ENCODE results near the gene REV3L. TPM values are rescaled to one million over a fixed set of nuclear protein-coding genes. Genes with fewer than 3 reads are reported as not detected.

Gene REV3L
- total RNA-seq, 1 donor from 2014 or later: 23.0 TPM

DNA sequence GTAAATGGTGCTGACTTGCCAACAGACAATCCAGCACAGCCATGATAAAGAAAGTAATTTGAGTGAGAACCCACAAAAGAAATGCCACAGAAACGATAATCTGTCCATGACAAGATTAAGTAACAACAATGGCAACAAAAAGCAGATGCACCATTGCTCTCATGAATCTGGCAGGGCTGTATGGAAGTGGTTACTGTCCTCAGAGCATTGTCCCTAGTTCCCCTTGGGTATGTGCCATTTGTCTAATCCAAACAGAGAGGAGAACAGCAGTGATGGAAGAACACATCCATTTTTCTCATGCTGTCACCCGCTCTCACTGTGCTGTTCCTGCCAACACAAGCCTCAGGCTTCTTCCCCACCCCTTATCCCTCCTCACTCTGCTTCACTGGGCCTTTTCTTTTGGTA, 65.8 kb downstream of the REV3L start:
- DNase-seq (ENCODE audit: low read depth): peak; percentile 41
- Histone ChIP-seq H3K4me2 (ENCODE audit: low read length) (peak overlapping the region; percentile 30), H3K79me2 (ENCODE audit: insufficient read depth, low read length) (peaks cover 55% of the 10 kb centered on the region), H3K9ac (ENCODE audit: low read length) (no peak overlapping the region), H2AFZ (ENCODE audit: low read depth, low read length) (no peak overlapping the region), H3K27me3 (ENCODE audit: insufficient read depth, low read length) (no peaks in the 10 kb centered on the region), H3K4me1 (ENCODE audit: insufficient read depth, low read length) (peaks cover 22% of the 10 kb centered on the region), H3K36me3 (ENCODE audit: insufficient read depth, low read length) (peaks cover 7% of the 10 kb centered on the region), H3K27ac (ENCODE audit: low read depth, low read length) (no peak overlapping the region), H4K20me1 (ENCODE audit: insufficient read depth, low read length) (peaks cover 36% of the 10 kb centered on the region), H3K4me3 (ENCODE audit: insufficient read depth, low read depth, low read length) (no peak overlapping the region), H3K9me3 (ENCODE audit: insufficient read depth, low read depth, low read length) (no peaks in the 10 kb centered on the region)
- Mint-ChIP-seq H3K4me1 (ENCODE audit: low read depth, unreplicated experiment) (peaks cover 26% of the 10 kb centered on the region), H3K27me3 (ENCODE audit: low read depth, unreplicated experiment) (no peaks in the 10 kb centered on the region), H3K27ac (ENCODE audit: unreplicated experiment) (no peak overlapping the region), H3K36me3 (ENCODE audit: low read depth, unreplicated experiment) (no peaks in the 10 kb centered on the region), H3K4me3 (ENCODE audit: unreplicated experiment) (no peak overlapping the region), H3K9me3 (ENCODE audit: unreplicated experiment) (no peaks in the 10 kb centered on the region)
- TF ChIP-seq, protein P1, sequence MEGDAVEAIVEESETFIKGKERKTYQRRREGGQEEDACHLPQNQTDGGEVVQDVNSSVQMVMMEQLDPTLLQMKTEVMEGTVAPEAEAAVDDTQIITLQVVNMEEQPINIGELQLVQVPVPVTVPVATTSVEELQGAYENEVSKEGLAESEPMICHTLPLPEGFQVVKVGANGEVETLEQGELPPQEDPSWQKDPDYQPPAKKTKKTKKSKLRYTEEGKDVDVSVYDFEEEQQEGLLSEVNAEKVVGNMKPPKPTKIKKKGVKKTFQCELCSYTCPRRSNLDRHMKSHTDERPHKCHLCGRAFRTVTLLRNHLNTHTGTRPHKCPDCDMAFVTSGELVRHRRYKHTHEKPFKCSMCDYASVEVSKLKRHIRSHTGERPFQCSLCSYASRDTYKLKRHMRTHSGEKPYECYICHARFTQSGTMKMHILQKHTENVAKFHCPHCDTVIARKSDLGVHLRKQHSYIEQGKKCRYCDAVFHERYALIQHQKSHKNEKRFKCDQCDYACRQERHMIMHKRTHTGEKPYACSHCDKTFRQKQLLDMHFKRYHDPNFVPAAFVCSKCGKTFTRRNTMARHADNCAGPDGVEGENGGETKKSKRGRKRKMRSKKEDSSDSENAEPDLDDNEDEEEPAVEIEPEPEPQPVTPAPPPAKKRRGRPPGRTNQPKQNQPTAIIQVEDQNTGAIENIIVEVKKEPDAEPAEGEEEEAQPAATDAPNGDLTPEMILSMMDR (IDR thresholded peaks at IDR 0.05; ENCODE audit: insufficient read depth, low read depth, low read length): no peak
- no peak for TF ChIP-seq EZH2 (IDR thresholded peaks at IDR 0.05; ENCODE audit: insufficient read depth, low read length)
- no peak for FAIRE-seq

DNA sequence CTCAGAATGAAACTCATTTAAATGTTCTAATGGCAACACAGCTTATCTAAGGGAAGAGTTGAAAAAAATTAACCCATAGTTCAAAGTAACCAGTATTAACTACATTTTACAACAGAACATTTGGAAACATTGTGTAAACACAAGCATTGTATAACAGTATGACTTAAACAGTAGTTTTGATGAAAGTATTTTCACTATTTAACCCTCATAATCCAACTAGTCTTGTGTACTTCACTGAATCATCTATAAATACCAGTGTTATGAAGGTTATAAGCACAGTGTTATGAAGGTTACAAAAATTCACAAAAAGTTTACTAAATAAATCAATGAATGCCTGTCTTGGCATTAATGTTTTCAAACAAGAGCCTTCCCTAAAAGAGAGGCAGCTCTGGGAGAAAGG, 66.5 kb downstream of the REV3L start:
- Mint-ChIP-seq H3K27me3 (ENCODE audit: low read depth, unreplicated experiment) (no peaks in the 10 kb centered on the region), H3K9me3 (ENCODE audit: unreplicated experiment) (no peaks in the 10 kb centered on the region), H3K27ac (ENCODE audit: unreplicated experiment) (no peak overlapping the region), H3K4me3 (ENCODE audit: unreplicated experiment) (no peak overlapping the region), H3K4me1 (ENCODE audit: low read depth, unreplicated experiment) (peaks cover 22% of the 10 kb centered on the region), H3K36me3 (ENCODE audit: low read depth, unreplicated experiment) (no peaks in the 10 kb centered on the region)
- Histone ChIP-seq H3K9ac (ENCODE audit: low read length) (no peak overlapping the region), H3K4me3 (ENCODE audit: insufficient read depth, low read depth, low read length) (no peak overlapping the region), H3K4me1 (ENCODE audit: insufficient read depth, low read length) (peaks cover 22% of the 10 kb centered on the region), H2AFZ (ENCODE audit: low read depth, low read length) (no peak overlapping the region), H3K4me2 (ENCODE audit: low read length) (no peak overlapping the region), H3K27ac (ENCODE audit: low read depth, low read length) (no peak overlapping the region), H3K36me3 (ENCODE audit: insufficient read depth, low read length) (peaks cover 7% of the 10 kb centered on the region), H3K9me3 (ENCODE audit: insufficient read depth, low read depth, low read length) (no peaks in the 10 kb centered on the region), H3K79me2 (ENCODE audit: insufficient read depth, low read length) (peaks cover 48% of the 10 kb centered on the region), H3K27me3 (ENCODE audit: insufficient read depth, low read length) (no peaks in the 10 kb centered on the region), H4K20me1 (ENCODE audit: insufficient read depth, low read length) (peaks cover 34% of the 10 kb centered on the region)
- no peak for TF ChIP-seq EZH2 (IDR thresholded peaks at IDR 0.05; ENCODE audit: insufficient read depth, low read length)
- TF ChIP-seq, protein P1 (IDR thresholded peaks at IDR 0.05; ENCODE audit: insufficient read depth, low read depth, low read length): no peak
- DNase-seq (ENCODE audit: low read depth) (no peak), FAIRE-seq (no peak)

DNA sequence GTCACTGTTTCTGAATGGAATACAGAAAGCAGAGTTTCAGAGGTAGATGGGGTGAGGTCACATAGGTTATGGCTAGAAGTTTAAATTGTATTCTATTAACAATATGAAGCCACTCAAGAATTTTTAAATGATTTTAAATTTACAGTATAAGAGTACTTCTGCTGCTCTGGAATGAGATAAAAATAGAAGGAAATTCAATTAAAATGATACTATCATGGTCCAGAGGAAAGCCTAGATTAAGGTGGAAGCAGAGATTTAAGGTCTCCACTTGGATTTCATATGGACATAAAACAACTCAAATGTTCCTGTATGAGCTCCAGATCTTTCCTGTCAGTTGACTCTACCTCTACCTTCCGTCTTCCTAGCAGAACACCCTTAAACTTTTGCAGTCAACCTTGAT, 68.6 kb downstream of the REV3L start:
- H3K36me3 Mint-ChIP-seq (ENCODE audit: low read depth, unreplicated experiment): no peaks in the 10 kb centered on the region
- H3K27me3 Mint-ChIP-seq (ENCODE audit: low read depth, unreplicated experiment): no peaks in the 10 kb centered on the region
- peaks cover 27% of the 10 kb centered on the region for H4K20me1 ChIP-seq (ENCODE audit: insufficient read depth, low read length)
- DNase-seq (ENCODE audit: low read depth) (no peak), FAIRE-seq (no peak)
- H2AFZ ChIP-seq (ENCODE audit: low read depth, low read length): no peak overlapping the region
- peaks cover 30% of the 10 kb centered on the region for H3K79me2 ChIP-seq (ENCODE audit: insufficient read depth, low read length)
- H3K27ac ChIP-seq (ENCODE audit: low read depth, low read length): no peak overlapping the region
- H3K27me3 ChIP-seq (ENCODE audit: insufficient read depth, low read length): no peaks in the 10 kb centered on the region
- H3K27ac Mint-ChIP-seq (ENCODE audit: unreplicated experiment): no peak overlapping the region
- no peak for TF ChIP-seq EZH2 (IDR thresholded peaks at IDR 0.05; ENCODE audit: insufficient read depth, low read length)
- TF ChIP-seq, protein P1 (IDR thresholded peaks at IDR 0.05; ENCODE audit: insufficient read depth, low read depth, low read length): no peak
- no peaks in the 10 kb centered on the region for H3K9me3 ChIP-seq (ENCODE audit: insufficient read depth, low read depth, low read length)
- H3K36me3 ChIP-seq (ENCODE audit: insufficient read depth, low read length): peaks cover 12% of the 10 kb centered on the region
- peaks cover 20% of the 10 kb centered on the region for H3K4me1 ChIP-seq (ENCODE audit: insufficient read depth, low read length)
- H3K4me2 ChIP-seq (ENCODE audit: low read length): no peak overlapping the region
- no peak overlapping the region for H3K4me3 Mint-ChIP-seq (ENCODE audit: unreplicated experiment)
- H3K9me3 Mint-ChIP-seq (ENCODE audit: unreplicated experiment): no peaks in the 10 kb centered on the region
- H3K4me1 Mint-ChIP-seq (ENCODE audit: low read depth, unreplicated experiment): peaks cover 20% of the 10 kb centered on the region
- no peak overlapping the region for H3K4me3 ChIP-seq (ENCODE audit: insufficient read depth, low read depth, low read length)
- no peak overlapping the region for H3K9ac ChIP-seq (ENCODE audit: low read length)
